ENCODE measurements around the gene GYS2.

GRCh38 chr12:21528953-21529352 is 75.7 kb downstream of the GYS2 start:
- TF ChIP-seq CTCF (IDR thresholded peaks at IDR 0.05) (no peak), POLR2A (IDR thresholded peaks at IDR 0.05) (no peak), POLR2AphosphoS5 (IDR thresholded peaks at IDR 0.05) (no peak)
